HEK293 (cell line): ENCODE results near the gene MCM3AP.
A peak's percentile ranks its signal among the peaks of the same experiment; 100 is the strongest.

Experiments used
- CTCF ChIA-PET: fragments of 350-600 bp; formaldehyde crosslinking; extraction: SDS; loops from one replicate; lab custom pipeline; 2021; ENCODE audit warnings: antibody characterized with exemption; lab: Yijun Ruan, JAX
- POLR2A ChIA-PET: fragments of 300-600 bp; formaldehyde crosslinking; extraction: SDS; loops from one replicate; lab custom pipeline; 2020; ENCODE audit warnings: antibody characterized with exemption, inconsistent platforms; lab: Yijun Ruan, JAX
- H3K27ac ChIP-seq: fragments of 200-500 bp; sonication (Bioruptor generic); 2 replicates; pipeline ENCODE4 v1.5.1; 2014; ENCODE audit warnings: low read depth, low read length, control low read depth, inconsistent platforms; ENCODE audit errors: extremely low read depth
- H3K36me3 ChIP-seq, 2 experiments: fragments of 200-500 bp in 1 of 2; sonication (Bioruptor generic) in 1 of 2; 1 replicate in 1 of 2; 2 replicates in 1 of 2; pipeline ENCODE4 v1.5.1; 2014 to 2017; ENCODE audit warnings: inconsistent platforms in 2 of 2, low read length in 2 of 2; ENCODE audit not compliant: control insufficient read depth in 2 of 2, insufficient read depth in 1 of 2
- H3K4me1 ChIP-seq: fragments of 200-500 bp; sonication (Bioruptor generic); 2 replicates; pipeline ENCODE4 v1.5.1; 2014; ENCODE audit warnings: mild to moderate bottlenecking, low read length, inconsistent platforms; ENCODE audit not compliant: control insufficient read depth, insufficient read depth
- H3K4me3 ChIP-seq: 2 replicates; pipeline ENCODE4 v1.5.1; 2011; ENCODE audit warnings: low read depth, mild to moderate bottlenecking, control low read depth, low read length, moderate library complexity
- H3K9me3 ChIP-seq: fragments of 200-500 bp; sonication (Bioruptor generic); 2 replicates; pipeline ENCODE4 v1.5.1; 2014; ENCODE audit warnings: low read depth, low read length, inconsistent platforms; ENCODE audit not compliant: control insufficient read depth, insufficient read depth
- ATF2 ChIP-seq: fragments of 450-650 bp; formaldehyde crosslinking; IDR thresholded peaks from 2 replicates; pipeline ENCODE4 v1.5.1; 2016; ENCODE audit warnings: missing biosample characterization, missing genetic modification characterization, low read depth
- EGR2 ChIP-seq: fragments of 450-650 bp; formaldehyde crosslinking; IDR thresholded peaks from 2 replicates; pipeline ENCODE4 v1.5.1; 2016; ENCODE audit warnings: low read depth, missing biosample characterization, missing genetic modification characterization
- GLIS1 ChIP-seq: fragments of 450-650 bp; formaldehyde crosslinking; IDR thresholded peaks from 2 replicates; pipeline ENCODE4 v1.5.1; 2016; ENCODE audit warnings: missing biosample characterization, missing genetic modification characterization
- SP3 ChIP-seq: fragments of 450-650 bp; formaldehyde crosslinking; IDR thresholded peaks from 2 replicates; pipeline ENCODE4 v1.5.1; 2016; ENCODE audit warnings: missing biosample characterization, missing genetic modification characterization
- TCF7L2 ChIP-seq: IDR thresholded peaks from 2 replicates; pipeline ENCODE4 v1.6.1; 2011; ENCODE audit warnings: low read depth, mild to moderate bottlenecking, inconsistent platforms, low read length, moderate library complexity, borderline replicate concordance
- ZBTB26 ChIP-seq: fragments of 450-650 bp; formaldehyde crosslinking; optimal IDR thresholded peaks from 2 replicates; pipeline ENCODE3; 2016; ENCODE audit warnings: missing biosample characterization, mild to moderate bottlenecking, missing genetic modification characterization
- ZIC2 ChIP-seq: fragments of 450-650 bp; formaldehyde crosslinking; IDR thresholded peaks from 2 replicates; pipeline ENCODE4 v1.5.1; 2016; ENCODE audit warnings: missing biosample characterization, missing genetic modification characterization
- ZNF112 ChIP-seq: fragments of 450-650 bp; formaldehyde crosslinking; IDR thresholded peaks from 2 replicates; pipeline ENCODE4 v1.5.0; 2017; ENCODE audit warnings: missing biosample characterization, missing genetic modification characterization
- ZNF266 ChIP-seq: fragments of 450-650 bp; formaldehyde crosslinking; IDR thresholded peaks from 2 replicates; pipeline ENCODE4 v1.5.1; 2016; ENCODE audit warnings: missing biosample characterization, missing genetic modification characterization, low read depth
- ZNF341 ChIP-seq: fragments of 450-650 bp; formaldehyde crosslinking; IDR thresholded peaks from 2 replicates; pipeline ENCODE4; 2016; ENCODE audit warnings: low read depth, missing biosample characterization, missing genetic modification characterization
- ZNF394 ChIP-seq: fragments of 450-650 bp; formaldehyde crosslinking; IDR thresholded peaks from 2 replicates; pipeline ENCODE4 v1.5.1; 2016; ENCODE audit warnings: missing biosample characterization, missing genetic modification characterization, mild to moderate bottlenecking, moderate library complexity, borderline replicate concordance
- ZNF707 ChIP-seq: fragments of 450-650 bp; formaldehyde crosslinking; IDR thresholded peaks from 2 replicates; pipeline ENCODE4 v1.5.1; 2016; ENCODE audit warnings: missing biosample characterization, missing genetic modification characterization
- ZNF776 ChIP-seq: fragments of 450-650 bp; formaldehyde crosslinking; IDR thresholded peaks from 2 replicates; pipeline ENCODE4 v1.5.0; 2017; ENCODE audit warnings: missing biosample characterization, missing genetic modification characterization, borderline replicate concordance

Gene MCM3AP

GRCh38 chr21:46317710-46318463 lies 32.5 kb upstream of the MCM3AP start:
- no peak overlapping the region for H3K27ac ChIP-seq
- no peak overlapping the region for H3K4me3 ChIP-seq
- H3K36me3 ChIP-seq = peaks cover 33 to 67% of the 10 kb centered on the region in 2 experiments; a peak in 2 of 3 replicates
- H3K4me1 ChIP-seq = peaks cover 10% of the 10 kb centered on the region
- no peaks in the 10 kb centered on the region for H3K9me3 ChIP-seq
- TF ChIP-seq GLIS1 (tag by site-specific recombination) = peak; percentile 71
- 0 out of 2 replicates have a peak, but pooled peaks have one; percentile 24 for TF ChIP-seq SP3 (tag by site-specific recombination)
- peak; percentile 98 for TF ChIP-seq ZIC2 (tag by site-specific recombination)
- TF ChIP-seq ZNF266 (tag by site-specific recombination) = no peak
- no peak for TF ChIP-seq ZNF112
- no peak for TF ChIP-seq ATF2 (tag by site-specific recombination)
- ChIA-PET POLR2A (interaction anchor here (2.1 kb wide), 1 partner anchor 17 kb away, joined by 5 read pairs; no protein-coding TSS in a partner anchor), CTCF (no interaction called here)

GRCh38 chr21:46316708-46317324 lies 31.4 kb upstream of the MCM3AP start:
- POLR2A ChIA-PET = interaction anchor here (0.5 to 2.1 kb wide), 4 partner anchors 16 to 340 kb away, joined by 3 to 5 read pairs (median 3); no protein-coding TSS in a partner anchor
- Histone ChIP-seq H3K4me1 (peaks cover 7% of the 10 kb centered on the region), H3K27ac (no peak overlapping the region)
- TF ChIP-seq ZNF776 (tag by site-specific recombination) (no peak), ZNF341 (tag by site-specific recombination) (0 out of 2 replicates have a peak, but pooled peaks have one; percentile 13), ZNF394 (tag by site-specific recombination) (peak; percentile 81), ZNF707 (tag by site-specific recombination) (peak; percentile 90)
- TF ChIP-seq, all 188 proteins: peak for 3
- H3K4me3 ChIP-seq = no peak overlapping the region
- CTCF ChIA-PET = interaction anchor here (0.6 kb wide), 1 partner anchor 84 kb away, joined by 3 read pairs; no protein-coding TSS in a partner anchor
- peaks cover 33 to 63% of the 10 kb centered on the region in 2 experiments; a peak in 2 of 3 replicates for H3K36me3 ChIP-seq
- no peaks in the 10 kb centered on the region for H3K9me3 ChIP-seq

- no peaks in the 10 kb centered on the region for H3K4me1 ChIP-seq
- TF ChIP-seq TCF7L2 = no peak
- TF ChIP-seq EGR2 = peak; percentile 40; the same call in 1 of the 2 replicates
- no peak for TF ChIP-seq ZBTB26 (tag by site-specific recombination)
- H3K27ac ChIP-seq = no peak overlapping the region
- ChIA-PET POLR2A (interaction anchor here (1.0 to 1.2 kb wide), 2 partner anchors 8 kb away, joined by 3 to 6 read pairs; no protein-coding TSS in a partner anchor), CTCF (no interaction called here)
- peaks cover 48 to 66% of the 10 kb centered on the region in 2 experiments for H3K36me3 ChIP-seq
- no peak overlapping the region for H3K4me3 ChIP-seq
- no peaks in the 10 kb centered on the region for H3K9me3 ChIP-seq
These were observed 29.1 kb upstream of the MCM3AP start for GRCh38 chr21:46314441-46315020.
